Adipocyte (in vitro differentiated cells): Measurements from ENCODE around the gene MTHFS.
A peak's percentile ranks its signal among the peaks of the same experiment; 100 is the strongest.
"Not testable (repeated sequence)": the region's sequence is repeated elsewhere in the genome, so short reads cannot be mapped to it uniquely, and the experiment has no call there.

Source experiments
- DNase-seq: peaks from one replicate; pipeline ENCODE4 v3.0.0-alpha.2; 2015; ENCODE audit warnings: low read depth
- H3K27me3 ChIP-seq: replicated peaks from 2 replicates; pipeline ENCODE4 v1.7.0; 2013; ENCODE audit warnings: mild to moderate bottlenecking, low read length, moderate library complexity; ENCODE audit not compliant: control insufficient read depth, insufficient read depth
- H3K36me3 ChIP-seq: 2 replicates; pipeline ENCODE4 v1.7.0; 2013; ENCODE audit warnings: low read length, mild to moderate bottlenecking, moderate library complexity; ENCODE audit not compliant: control insufficient read depth, insufficient read depth, severe bottlenecking
- H3K4me1 ChIP-seq: 2 replicates; pipeline ENCODE4 v1.7.0; 2013; ENCODE audit warnings: mild to moderate bottlenecking, low read length, moderate library complexity; ENCODE audit not compliant: control insufficient read depth, insufficient read depth
- H3K4me3 ChIP-seq: 2 replicates; pipeline ENCODE4 v1.7.0; 2013; ENCODE audit warnings: mild to moderate bottlenecking, low read length, moderate library complexity
- H3K9ac ChIP-seq: 2 replicates; pipeline ENCODE4 v1.7.0; 2013; ENCODE audit warnings: mild to moderate bottlenecking, low read length, moderate library complexity
- H3K9me3 ChIP-seq: 2 replicates; pipeline ENCODE4 v1.7.0; 2013; ENCODE audit warnings: mild to moderate bottlenecking, low read length, moderate library complexity; ENCODE audit not compliant: control insufficient read depth

The MTHFS gene

DNA sequence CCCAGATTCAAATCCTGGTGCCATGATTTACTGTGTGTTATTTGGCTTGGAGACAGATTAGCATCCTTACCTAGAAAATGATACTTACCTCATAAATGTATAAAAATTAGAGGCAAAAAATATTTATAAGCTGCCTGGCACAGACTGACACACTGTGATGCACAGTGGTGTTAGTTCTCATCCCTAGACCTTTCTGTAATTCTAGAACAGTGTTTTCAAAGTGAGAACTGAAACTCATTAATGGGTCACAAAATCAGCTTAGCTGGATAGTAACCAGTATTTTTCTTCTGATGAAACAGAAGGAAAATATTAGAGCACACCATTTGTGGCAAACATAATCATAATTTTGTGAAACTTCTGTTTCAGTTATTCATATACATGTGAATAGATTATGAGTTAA is 17.9 kb upstream of the MTHFS start:
- Histone ChIP-seq H3K4me3 (no peak overlapping the region), H3K9ac (no peak overlapping the region), H3K27me3 (no peaks in the 10 kb centered on the region), H3K36me3 (peaks cover 20% of the 10 kb centered on the region), H3K9me3 (peaks cover 56% of the 10 kb centered on the region), H3K4me1 (no peaks in the 10 kb centered on the region)
- no peak for DNase-seq

GRCh38 chr15:79909556-79910335 is 12.9 kb upstream of the MTHFS start:
- H3K4me3 ChIP-seq, H3K36me3 ChIP-seq, H3K9ac ChIP-seq, DNase-seq, H3K4me1 ChIP-seq, H3K27me3 ChIP-seq, H3K9me3 ChIP-seq: not testable (repeated sequence)

GRCh38 chr15:79904271-79904670 is 7.5 kb upstream of the MTHFS start:
- DNase-seq, result peak; percentile 10
- Histone ChIP-seq H3K9me3 (no peaks in the 10 kb centered on the region), H3K4me3 (no peak overlapping the region)

DNA sequence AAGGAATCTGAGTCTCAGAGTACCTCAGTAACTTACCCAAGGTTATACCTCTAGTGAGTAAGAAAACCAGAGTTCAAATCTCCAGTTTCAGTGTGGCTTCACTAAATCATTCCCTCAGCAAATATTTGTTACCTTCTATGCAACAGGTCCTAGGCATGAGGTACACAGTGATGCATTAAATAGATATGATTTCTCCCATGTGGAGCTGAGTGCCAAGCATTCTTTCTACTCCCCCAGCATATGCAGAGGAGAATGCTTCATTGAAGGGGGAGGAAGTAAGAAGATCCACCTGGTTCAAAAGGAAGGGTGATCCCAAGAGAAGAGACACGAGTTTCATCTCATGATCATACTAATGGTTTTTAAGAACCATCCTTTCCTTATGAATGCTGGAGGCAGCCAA is 6.8 kb upstream of the MTHFS start:
- DNase-seq, result no peak
- H3K9ac ChIP-seq, result no peak overlapping the region

More at GRCh38 chr15:79904271-79904670, 7.5 kb upstream of the MTHFS start:
- Histone ChIP-seq H3K9ac (no peak overlapping the region), H3K27me3 (no peaks in the 10 kb centered on the region), H3K4me1 (peaks cover 8% of the 10 kb centered on the region), H3K36me3 (no peaks in the 10 kb centered on the region)

GRCh38 chr15:79903144-79903543 is 6.3 kb upstream of the MTHFS start:
- Histone ChIP-seq H3K27me3 (no peaks in the 10 kb centered on the region), H3K9ac (no peak overlapping the region), H3K4me1 (peaks cover 18% of the 10 kb centered on the region), H3K9me3 (no peaks in the 10 kb centered on the region), H3K4me3 (no peak overlapping the region), H3K36me3 (no peaks in the 10 kb centered on the region)
- no peak for DNase-seq

More for the DNA sequence above, 6.8 kb upstream of the MTHFS start:
- H3K27me3 ChIP-seq, result no peaks in the 10 kb centered on the region
- H3K4me1 ChIP-seq, result peaks cover 13% of the 10 kb centered on the region
- no peak overlapping the region for H3K4me3 ChIP-seq
- H3K36me3 ChIP-seq, result no peaks in the 10 kb centered on the region
- no peaks in the 10 kb centered on the region for H3K9me3 ChIP-seq

DNA sequence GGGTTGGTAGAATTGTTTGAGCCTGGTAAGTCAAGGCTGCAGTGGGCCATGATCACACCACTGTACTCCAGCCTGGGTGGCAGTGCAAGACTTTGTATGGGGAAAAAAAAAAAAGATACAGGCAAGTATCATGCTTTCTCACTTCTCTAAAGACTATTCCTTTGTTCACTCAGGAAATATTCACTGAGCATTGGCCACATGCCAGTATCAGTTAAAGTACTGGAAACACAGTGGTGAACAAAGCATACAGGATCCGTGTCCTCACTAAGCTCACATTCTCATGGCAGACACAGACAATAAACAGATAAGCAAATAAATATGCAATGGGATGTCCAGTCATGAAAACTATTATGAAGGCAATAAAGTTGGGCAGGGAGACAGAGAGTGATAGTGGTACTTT is 5.1 kb upstream of the MTHFS start:
- Histone ChIP-seq H3K36me3 (no peaks in the 10 kb centered on the region), H3K27me3 (no peaks in the 10 kb centered on the region), H3K9ac (no peak overlapping the region), H3K4me3 (no peak overlapping the region), H3K9me3 (no peaks in the 10 kb centered on the region), H3K4me1 (peaks cover 29% of the 10 kb centered on the region)
- no peak for DNase-seq

DNA sequence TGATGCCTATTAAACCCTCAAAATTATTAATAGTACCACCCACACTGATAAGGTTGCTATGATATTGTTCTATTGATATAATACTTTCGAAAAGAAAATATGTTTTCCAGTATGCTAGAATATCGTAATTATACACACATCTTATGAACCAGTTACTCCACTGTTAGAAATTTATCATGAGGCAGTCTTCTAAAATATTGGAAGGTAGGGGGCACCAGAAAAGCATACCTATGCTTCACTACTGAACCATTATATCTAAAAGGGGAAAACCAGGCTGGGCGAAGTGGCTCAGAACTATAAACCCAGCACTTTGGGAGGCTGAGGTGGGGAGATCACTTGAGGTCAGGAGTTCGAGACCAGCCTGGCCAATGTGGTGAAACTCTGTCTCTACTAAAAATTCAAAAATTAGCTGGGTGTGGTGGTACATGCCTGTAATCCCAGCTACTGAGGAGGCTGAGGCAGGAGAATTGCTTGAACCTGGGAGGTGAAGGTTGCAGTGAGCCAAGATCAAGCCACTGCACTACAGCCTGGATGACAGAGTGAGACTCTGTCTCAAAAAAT is 4.1 kb upstream of the MTHFS start:
- H3K4me1 ChIP-seq, result peaks cover 33% of the 10 kb centered on the region
- not testable (repeated sequence) for H3K27me3 ChIP-seq, H3K9me3 ChIP-seq, H3K4me3 ChIP-seq, H3K9ac ChIP-seq, H3K36me3 ChIP-seq, DNase-seq

DNA sequence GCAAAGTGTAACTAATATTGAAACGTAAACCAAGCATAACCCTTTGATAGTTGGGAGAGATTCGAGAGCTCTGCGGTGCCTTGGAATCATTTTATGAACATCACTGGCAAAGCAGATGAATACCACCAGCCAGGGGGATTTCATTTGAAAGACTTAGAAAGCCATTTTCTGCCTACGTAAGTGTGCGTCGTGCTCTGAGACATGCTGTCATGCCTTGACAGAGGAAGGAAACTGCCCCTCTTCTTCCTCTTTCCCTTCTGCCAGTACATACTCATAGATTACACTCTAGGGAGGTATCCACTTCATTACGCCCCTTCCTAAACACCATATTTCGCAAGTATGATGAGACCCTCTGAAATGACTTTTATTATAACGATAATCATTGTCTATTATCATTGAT is 3.3 kb upstream of the MTHFS start:
- peak overlapping the region; percentile 81 for H3K9ac ChIP-seq
- H3K9me3 ChIP-seq, result no peaks in the 10 kb centered on the region
- H3K4me1 ChIP-seq, result peaks cover 34% of the 10 kb centered on the region
- no peaks in the 10 kb centered on the region for H3K27me3 ChIP-seq
- no peak overlapping the region for H3K4me3 ChIP-seq
- no peak for DNase-seq
- H3K36me3 ChIP-seq, result no peaks in the 10 kb centered on the region

- H3K9me3 ChIP-seq, H3K27me3 ChIP-seq, H3K36me3 ChIP-seq: not testable (repeated sequence)
- peak; percentile 91 for DNase-seq
- peaks cover 34% of the 10 kb centered on the region for H3K4me1 ChIP-seq
- peak overlapping the region; percentile 59 for H3K4me3 ChIP-seq
- H3K9ac ChIP-seq, result peak overlapping the region; percentile 81
These were observed 2.0 kb upstream of the MTHFS start for GRCh38 chr15:79898786-79899185.

GRCh38 chr15:79898369-79898768 is 1.6 kb upstream of the MTHFS start:
- no peak for DNase-seq
- Histone ChIP-seq H3K9me3 (no peaks in the 10 kb centered on the region), H3K9ac (peak overlapping the region; percentile 68), H3K36me3 (no peaks in the 10 kb centered on the region), H3K4me3 (peak overlapping the region; percentile 59), H3K4me1 (peaks cover 34% of the 10 kb centered on the region), H3K27me3 (no peaks in the 10 kb centered on the region)

DNA sequence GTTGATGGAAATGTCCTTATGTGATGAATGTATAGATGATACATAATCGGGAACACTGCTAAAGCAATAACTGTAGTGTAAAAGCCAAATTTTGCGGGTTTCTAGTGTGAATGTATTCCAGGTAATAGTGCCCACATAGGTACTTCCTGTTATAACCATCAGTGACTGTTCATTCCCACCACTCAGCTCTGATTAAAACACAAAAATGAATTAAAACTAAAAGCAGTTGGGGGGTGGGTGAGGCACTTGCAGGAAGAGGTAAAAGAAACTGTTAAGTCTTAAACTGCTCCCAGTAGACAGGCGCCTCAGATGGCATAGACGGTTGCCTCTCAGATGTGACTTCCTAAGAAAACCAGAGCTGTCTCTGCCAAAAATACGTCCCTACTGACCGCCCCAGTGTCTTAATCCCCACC is 893 bp upstream of the MTHFS start:
- no peaks in the 10 kb centered on the region for H3K36me3 ChIP-seq
- no peaks in the 10 kb centered on the region for H3K9me3 ChIP-seq
- peak overlapping the region; percentile 96 for H3K9ac ChIP-seq
- no peaks in the 10 kb centered on the region for H3K27me3 ChIP-seq
- no peak for DNase-seq
- H3K4me1 ChIP-seq, result peaks cover 34% of the 10 kb centered on the region
- peak overlapping the region; percentile 83 for H3K4me3 ChIP-seq

DNA sequence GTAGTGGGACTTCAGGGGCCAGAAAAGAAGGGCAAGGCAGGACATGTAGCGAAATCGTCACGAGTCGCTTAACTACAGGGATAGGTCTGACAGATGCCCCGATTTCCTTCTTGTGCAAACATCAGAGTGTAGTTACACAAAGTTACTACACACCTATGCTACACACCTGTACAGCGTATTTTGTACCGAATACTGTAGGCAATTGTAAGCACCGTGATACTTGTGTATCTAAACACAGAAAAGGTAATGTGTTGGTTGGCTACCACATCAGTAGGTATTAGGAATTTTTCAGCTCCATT is 515 bp upstream of the MTHFS start:
- Histone ChIP-seq H3K27me3 (no peaks in the 10 kb centered on the region), H3K9ac (peak overlapping the region; percentile 96), H3K4me1 (peaks cover 34% of the 10 kb centered on the region), H3K4me3 (peak overlapping the region; percentile 83), H3K36me3 (no peaks in the 10 kb centered on the region), H3K9me3 (no peaks in the 10 kb centered on the region)
- DNase-seq, result no peak
